ENCODE measurements around the gene DESI1.

GRCh38 chr22:41560095-41560471 lies 60.8 kb downstream of the DESI1 start:
- TF ChIP-seq KLF15 (CRISPR knock-in tag; IDR thresholded peaks at IDR 0.05; ENCODE audit: borderline replicate concordance) (no peak), FOXM1 (CRISPR knock-in tag; IDR thresholded peaks at IDR 0.05) (no peak), CSRNP2 (CRISPR knock-in tag; conservative IDR thresholded peaks at IDR 0.05; ENCODE audit: low read depth) (no peak), KDM1A (CRISPR knock-in tag; IDR thresholded peaks at IDR 0.05) (no peak), RXRA (CRISPR knock-in tag; IDR thresholded peaks at IDR 0.05) (no peak), CEBPB (IDR thresholded peaks at IDR 0.05; ENCODE audit: borderline replicate concordance, low read depth, low read length) (no peak), ZXDC (CRISPR knock-in tag; IDR thresholded peaks at IDR 0.05) (no peak), HNRNPL (IDR thresholded peaks at IDR 0.05; ENCODE audit: low read depth, low read length) (no peak), ZUFSP (CRISPR knock-in tag; IDR thresholded peaks at IDR 0.05; ENCODE audit: borderline replicate concordance) (no peak), NFE2L2 (IDR thresholded peaks at IDR 0.05; ENCODE audit: low read length) (no peak), BHLHE40 (IDR thresholded peaks at IDR 0.05; ENCODE audit: low read length) (no peak), ZNF597 (CRISPR knock-in tag; IDR thresholded peaks at IDR 0.05) (no peak), ZNF644 (CRISPR knock-in tag; IDR thresholded peaks at IDR 0.05; ENCODE audit: low read depth) (no peak)

Measured in HepG2 (cell line).